Suprapubic skin (tissue), 4 donors: ENCODE data around the gene FAM177B.

Experiments
- EP300 ChIP-seq: sonication (generic); formaldehyde crosslinking; IDR thresholded peaks from one replicate; pipeline ENCODE4 v1.6.1; 2017; ENCODE audit warnings: antibody characterized with exemption
- POLR2AphosphoS5 ChIP-seq, 3 donors: sonication (generic); formaldehyde crosslinking; IDR thresholded peaks; one replicate each; pipeline ENCODE4 v1.6.1; 2017; ENCODE audit warnings: antibody characterized with exemption in 3 of 3

GRCh38 chr1:222736470-222736869 is 532 bp upstream of the FAM177B start:
- TF ChIP-seq POLR2AphosphoS5 (IDR thresholded peaks at IDR 0.05) (no peak), EP300 (no peak)
